Adrenal gland (tissue), 12 donors: ENCODE results near the gene FKBP1B. TPM values are rescaled to one million over a fixed set of nuclear protein-coding genes. Genes with fewer than 3 reads are reported as not detected.
"Not testable (repeated sequence)": the region's sequence is repeated elsewhere in the genome, so short reads cannot be mapped to it uniquely, and the experiment has no call there.

Experiments used
- DNase-seq, 7 donors: peaks; one replicate each; pipeline ENCODE4 v3.0.0-alpha.2; 2019 to 2020
- H3K27ac ChIP-seq, 5 donors: fragments of 200-600 bp; sonication (generic) in 4 of 5; 1 replicate in 3 of 5; 2 replicates in 2 of 5; pipeline versions ENCODE4 v1.5.1 to v1.8.0; 2016 to 2020; ENCODE audit warnings: mild to moderate bottlenecking in 1 of 5
- H3K27me3 ChIP-seq: fragments of 200-600 bp; 2 replicates; pipeline ENCODE4 v1.8.0; 2021
- H3K36me3 ChIP-seq, 2 donors: fragments of 200-600 bp; replicated peaks in 1 of 2; 1 replicate in 1 of 2; 2 replicates in 1 of 2; pipeline versions ENCODE4 v1.5.1 to v1.8.0; 2018 to 2022
- H3K4me1 ChIP-seq, 2 donors: fragments of 200-600 bp; replicated peaks in 1 of 2; 1 replicate in 1 of 2; 2 replicates in 1 of 2; pipeline versions ENCODE4 v1.5.1 to v1.8.0; 2018 to 2021
- H3K4me3 ChIP-seq, 4 donors: fragments of 200-600 bp; sonication (generic) in 3 of 4; one replicate each; pipeline ENCODE4 v1.5.1; 2016 to 2018
- H3K9me3 ChIP-seq, 3 donors: fragments of 200-600 bp; sonication (generic) in 1 of 3; replicated peaks in 1 of 3; 1 replicate in 2 of 3; 2 replicates in 1 of 3; pipeline versions ENCODE4 v1.5.1 to v1.8.0; 2016 to 2021
- POLR2A ChIP-seq, 2 donors: fragments of 450-650 bp; IDR thresholded peaks; one replicate each; pipeline ENCODE4 v1.6.1; 2017; ENCODE audit warnings: antibody characterized with exemption in 2 of 2, mild to moderate bottlenecking in 2 of 2, moderate library complexity in 1 of 2
- WGBS, 4 donors: extraction: QIAGEN DNeasy Blood & Tissue Kit in 2 of 4; methylation state at CpG; one replicate each; pipeline versions ENCODE4 v1.1.5 to v1.1.7; 2013 to 2017; 5-methylcytosine and 5-hydroxymethylcytosine counted together
- intact Hi-C, 2 donors: fragments of 100-400 bp; cut with DNase I; formaldehyde crosslinking; loops; one replicate each; pipeline versions ENCODE4 v1.14.1 to v1.15.0; 2022 to 2023
- polyA plus RNA-seq, 3 donors: library from polyadenylated mRNA; stranded (reverse); fragments of 200-250 nt in 2 of 3; fragments of 350-450 nt in 1 of 3; fragmentation: Illumina TruSeq in 1 of 3; extraction: RNeasy Lipid Tissue Mini Kit (QIAGEN cat#74804) in 1 of 3; gene quantifications; one replicate each; pipeline ENCODE4 v1.2.3, GENCODE V29; 2013 to 2014
- total RNA-seq, 9 donors: library from RNA; depleted of rRNA in 4 of 9; stranded (reverse); fragments of >200 nt in 4 of 9; fragments of 120-200 nt in 1 of 9; fragmentation: NEBNext Ultra II Directional in 1 of 9; extraction: Animal tissue kit (Norgen Biotek cat#: 25700) in 1 of 9; gene quantifications; one replicate each; pipeline versions ENCODE4 v1.1.0 to v1.2.4, GENCODE V29; 2013 to 2023
- TF ChIP-seq, protein P1 (sequence below), 6 experiments: fragments of 450-650 bp in 4 of 6; fragments of 200-600 bp in 2 of 6; sonication (generic) in 1 of 6; IDR thresholded peaks; 1 replicate in 5 of 6; 2 replicates in 1 of 6; pipeline versions ENCODE4 v1.5.1 to v1.8.0; 2016 to 2021; ENCODE audit warnings: antibody characterized with exemption in 6 of 6, mild to moderate bottlenecking in 2 of 6, moderate library complexity in 1 of 6
- donor health status: healthy with polysubstance abuse.
- donor health status: Bipolar disorder and iron deficiency.
- donor health status: DM: yes; HTN: yes; CAD: no.
- donor health status: DM: no; HTN: no; CAD: no.
- donor health status: DM: no; HTN: no; CAD: no.
- donor health status: DM: yes; HTN: yes; CAD: no.

Gene FKBP1B
- total and polyA plus RNA-seq, 12 donors = 3.7 to 18.2 (median 6.4) TPM

DNA sequence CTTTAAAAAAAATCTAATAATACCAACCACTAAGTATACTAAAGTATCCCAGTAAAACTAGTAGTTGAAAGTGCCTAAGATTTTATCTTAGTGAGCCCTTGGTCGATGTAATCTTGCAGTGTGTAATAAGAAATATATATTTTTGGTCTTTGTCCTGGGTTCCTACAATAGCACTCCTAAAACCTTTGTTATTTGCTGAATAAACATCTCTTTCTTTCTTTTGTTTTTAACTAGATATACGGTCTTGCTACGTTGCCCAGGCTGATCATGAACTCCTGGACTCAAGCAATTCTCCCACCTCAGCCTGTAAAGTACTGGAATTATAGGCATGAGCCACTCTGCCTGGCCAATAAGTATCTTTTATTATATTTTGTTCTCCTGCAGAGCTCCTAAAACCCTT is 37.5 kb downstream of the FKBP1B start:
- WGBS, 4 donors = 84 to 90% (median 88%) methylated on average over 3 of the region's 3 CpGs
- no peak for DNase-seq
- intact Hi-C loops = loop anchor here (10.0 kb wide), 1 partner anchor 262 kb away; no protein-coding TSS in a partner anchor
- Histone ChIP-seq H3K9me3 (no peaks in the 10 kb centered on the region), H3K4me3 (no peak overlapping the region), H3K27ac (no peak overlapping the region), H3K4me1 (peaks cover 6 to 19% of the 10 kb centered on the region in 2 donors), H3K36me3 (peaks cover 0 to 11% of the 10 kb centered on the region in 2 donors), H3K27me3 (no peaks in the 10 kb centered on the region)
- TF ChIP-seq, protein P1, sequence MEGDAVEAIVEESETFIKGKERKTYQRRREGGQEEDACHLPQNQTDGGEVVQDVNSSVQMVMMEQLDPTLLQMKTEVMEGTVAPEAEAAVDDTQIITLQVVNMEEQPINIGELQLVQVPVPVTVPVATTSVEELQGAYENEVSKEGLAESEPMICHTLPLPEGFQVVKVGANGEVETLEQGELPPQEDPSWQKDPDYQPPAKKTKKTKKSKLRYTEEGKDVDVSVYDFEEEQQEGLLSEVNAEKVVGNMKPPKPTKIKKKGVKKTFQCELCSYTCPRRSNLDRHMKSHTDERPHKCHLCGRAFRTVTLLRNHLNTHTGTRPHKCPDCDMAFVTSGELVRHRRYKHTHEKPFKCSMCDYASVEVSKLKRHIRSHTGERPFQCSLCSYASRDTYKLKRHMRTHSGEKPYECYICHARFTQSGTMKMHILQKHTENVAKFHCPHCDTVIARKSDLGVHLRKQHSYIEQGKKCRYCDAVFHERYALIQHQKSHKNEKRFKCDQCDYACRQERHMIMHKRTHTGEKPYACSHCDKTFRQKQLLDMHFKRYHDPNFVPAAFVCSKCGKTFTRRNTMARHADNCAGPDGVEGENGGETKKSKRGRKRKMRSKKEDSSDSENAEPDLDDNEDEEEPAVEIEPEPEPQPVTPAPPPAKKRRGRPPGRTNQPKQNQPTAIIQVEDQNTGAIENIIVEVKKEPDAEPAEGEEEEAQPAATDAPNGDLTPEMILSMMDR (IDR thresholded peaks at IDR 0.05) = no peak
- no peak for TF ChIP-seq POLR2A (IDR thresholded peaks at IDR 0.05)

DNA sequence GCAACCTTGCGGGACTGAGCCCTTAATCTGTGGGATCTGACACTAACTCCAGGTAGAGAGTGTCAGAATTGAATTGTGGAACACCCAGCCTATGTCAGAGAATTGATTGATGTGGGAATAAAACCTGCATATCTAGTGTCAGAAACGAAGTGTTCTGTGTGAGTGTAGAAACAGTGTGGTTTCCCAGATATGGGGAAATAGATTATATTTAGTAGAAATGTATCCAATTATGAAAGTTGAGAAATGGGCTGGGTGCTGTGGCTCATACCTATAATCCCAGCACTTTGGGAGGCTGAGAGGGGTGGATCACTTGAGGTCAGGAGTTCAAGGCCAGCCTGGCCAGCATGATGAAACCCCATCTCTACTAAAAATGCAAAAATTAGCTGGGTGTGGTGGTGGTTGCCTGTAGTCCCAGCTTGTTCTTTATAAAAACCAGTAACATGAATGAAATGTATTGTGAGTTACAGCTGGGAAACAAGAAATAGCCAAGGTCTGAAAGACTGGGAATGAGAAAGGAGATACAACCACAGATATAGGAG is 39.3 kb downstream of the FKBP1B start:
- intact Hi-C loops = loop anchor here (10.0 kb wide), 1 partner anchor 264 kb away; no protein-coding TSS in a partner anchor
- WGBS, 4 donors = 67 to 85% (median 79%) methylated on average over 2 of the region's 2 CpGs

DNA sequence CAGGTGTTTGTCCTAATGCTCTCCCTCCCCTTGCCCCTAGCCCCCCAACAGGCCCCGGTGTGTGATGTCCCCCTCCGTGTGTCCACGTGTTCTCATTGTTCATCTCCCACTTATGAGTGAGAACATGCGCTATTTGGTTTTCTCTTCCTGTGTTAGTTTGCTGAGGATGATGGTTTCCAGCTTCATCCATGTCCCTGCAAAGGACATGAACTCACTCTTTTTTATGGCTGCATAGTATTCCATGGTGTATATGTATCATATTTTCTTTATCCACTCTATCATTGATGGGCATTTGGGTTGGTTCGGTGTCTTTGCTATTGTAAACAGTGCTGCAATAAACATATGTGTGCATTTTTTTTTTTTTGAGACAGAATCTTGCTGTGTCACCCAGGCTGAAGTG is 43.7 kb downstream of the FKBP1B start:
- H3K9me3 ChIP-seq, H3K4me1 ChIP-seq, H3K27ac ChIP-seq, H3K27me3 ChIP-seq, intact Hi-C loops, H3K4me3 ChIP-seq, DNase-seq: not testable (repeated sequence)
- 87 to 100% (median 97%) methylated on average over 4 to 5 of the region's 5 CpGs for WGBS, 4 donors
- H3K36me3 ChIP-seq = peaks cover 0 to 14% of the 10 kb centered on the region in 2 donors

More for the DNA sequence above, 39.3 kb downstream of the FKBP1B start:
- no peaks in the 10 kb centered on the region for H3K27me3 ChIP-seq
- no peak for DNase-seq
- H3K4me3 ChIP-seq = no peak overlapping the region
- no peak overlapping the region for H3K27ac ChIP-seq
- H3K36me3 ChIP-seq = peaks cover 0 to 6% of the 10 kb centered on the region in 2 donors
- no peaks in the 10 kb centered on the region for H3K9me3 ChIP-seq
- H3K4me1 ChIP-seq = peaks cover 0 to 8% of the 10 kb centered on the region in 2 donors
- TF ChIP-seq, protein P1 (IDR thresholded peaks at IDR 0.05) = no peak
- no peak for TF ChIP-seq POLR2A (IDR thresholded peaks at IDR 0.05)

DNA sequence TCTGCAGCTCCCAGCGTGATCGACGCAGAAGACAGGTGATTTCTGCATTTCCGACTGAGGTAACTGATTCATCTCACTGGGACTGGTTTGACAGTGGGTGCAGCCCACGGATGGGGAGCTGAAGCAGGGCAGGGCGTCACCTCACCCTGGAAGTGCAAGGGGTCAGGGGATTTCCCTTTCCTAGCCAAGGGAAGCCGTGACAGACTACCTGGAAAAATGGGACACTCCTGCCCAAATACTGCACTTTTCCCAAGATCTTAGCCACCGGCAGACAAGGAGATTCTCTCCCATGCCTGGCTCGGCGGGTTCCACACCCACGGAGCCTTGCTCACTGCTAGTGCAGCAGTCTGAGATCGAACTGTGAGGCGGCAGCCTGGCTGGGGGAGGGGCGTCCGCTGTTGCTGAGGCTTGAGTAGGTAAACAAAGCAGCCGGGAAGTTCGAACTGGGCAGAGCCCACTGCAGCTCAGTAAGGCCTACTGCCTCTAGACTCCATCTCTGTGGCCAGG is 45.7 kb downstream of the FKBP1B start:
- H3K4me1 ChIP-seq, H3K9me3 ChIP-seq, H3K27me3 ChIP-seq, DNase-seq, H3K4me3 ChIP-seq, H3K27ac ChIP-seq, intact Hi-C loops: not testable (repeated sequence)
- H3K36me3 ChIP-seq = peaks cover 0 to 14% of the 10 kb centered on the region in 2 donors
- WGBS, 4 donors = 86 to 93% (median 88%) methylated on average over 14 to 17 of the region's 17 CpGs

DNA sequence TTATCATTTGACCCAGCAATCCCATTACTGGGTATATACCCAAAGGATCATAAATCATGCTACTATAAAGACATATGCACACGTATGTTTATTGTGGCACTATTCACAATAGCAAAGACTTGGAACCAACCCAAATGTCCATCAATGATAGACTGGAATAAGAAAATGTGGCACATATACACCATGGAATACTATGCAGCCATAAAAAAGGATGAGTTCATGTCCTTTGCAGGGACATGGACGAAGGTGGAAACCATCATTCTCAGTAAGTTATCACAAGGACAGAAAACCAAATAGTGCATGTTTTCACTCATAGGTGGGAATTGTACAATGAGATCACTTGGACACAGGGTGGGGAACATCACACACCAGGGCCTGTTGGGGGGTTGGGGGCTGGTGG is 51.2 kb downstream of the FKBP1B start:
- DNase-seq, H3K4me1 ChIP-seq, H3K27me3 ChIP-seq, H3K9me3 ChIP-seq, H3K4me3 ChIP-seq, H3K27ac ChIP-seq, H3K36me3 ChIP-seq, intact Hi-C loops: not testable (repeated sequence)
- WGBS, 4 donors = 90 to 96% (median 91%) methylated on average over 2 of the region's 2 CpGs

DNA sequence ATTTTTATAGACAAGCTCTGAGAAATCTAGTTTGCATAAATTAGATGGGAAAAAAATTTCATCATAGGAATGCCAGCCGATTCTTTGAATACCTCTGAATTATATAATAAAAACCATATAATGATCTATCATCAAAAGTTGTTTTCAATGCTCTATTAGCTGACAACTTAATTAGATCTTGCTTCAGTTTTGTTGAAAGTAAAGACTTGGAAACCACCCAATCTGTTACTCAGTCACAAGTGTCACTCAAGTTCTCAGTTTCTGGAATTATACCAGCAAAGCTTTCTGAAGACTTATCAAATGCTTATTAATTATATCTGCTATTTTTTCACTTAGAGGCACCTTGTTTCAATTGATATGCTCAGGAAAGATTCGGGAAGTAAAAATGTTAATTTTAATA is 52.5 kb downstream of the FKBP1B start:
- intact Hi-C loops = no loop called here
- Histone ChIP-seq H3K27me3 (no peaks in the 10 kb centered on the region), H3K36me3 (no peaks in the 10 kb centered on the region), H3K9me3 (no peaks in the 10 kb centered on the region), H3K27ac (no peak overlapping the region), H3K4me1 (no peaks in the 10 kb centered on the region), H3K4me3 (no peak overlapping the region)
- WGBS, 4 donors = 65 to 96% (median 93%) methylated on average over 2 of the region's 2 CpGs
- TF ChIP-seq, protein P1 (IDR thresholded peaks at IDR 0.05) = no peak
- TF ChIP-seq POLR2A (IDR thresholded peaks at IDR 0.05) = no peak
- DNase-seq = no peak
